Vagina (tissue), 2 donors: ENCODE measurements around the gene OPHN1. TPM values are rescaled to one million over a fixed set of nuclear protein-coding genes. Genes with fewer than 3 reads are reported as not detected.

Experiments
- DNase-seq, 2 donors: peaks; one replicate each; pipeline ENCODE4 v3.0.0-alpha.2; 2017; ENCODE audit errors: extremely low spot score in 2 of 2
- H3K27ac ChIP-seq: fragments of 200-600 bp; sonication (generic); one replicate; pipeline ENCODE4 v1.5.1; 2019
- H3K27me3 ChIP-seq: fragments of 200-600 bp; sonication (generic); one replicate; pipeline ENCODE4 v1.5.1; 2019
- H3K36me3 ChIP-seq, 2 donors: fragments of 200-600 bp; sonication (generic); one replicate each; pipeline ENCODE4 v1.5.1; 2017 to 2019
- H3K4me1 ChIP-seq: fragments of 200-600 bp; sonication (generic); one replicate; pipeline ENCODE4 v1.5.1; 2019
- H3K4me3 ChIP-seq, 2 donors: fragments of 200-600 bp; sonication (generic); 1 replicate in 1 of 2; 2 replicates in 1 of 2; pipeline ENCODE4 v1.5.1; 2016 to 2019
- H3K9me3 ChIP-seq: fragments of 200-600 bp; sonication (generic); one replicate; pipeline ENCODE4 v1.5.1; 2019
- POLR2A ChIP-seq, 2 donors: fragments of 450-650 bp; IDR thresholded peaks; one replicate each; pipeline ENCODE4 v1.6.1; 2017; ENCODE audit warnings: antibody characterized with exemption in 2 of 2, mild to moderate bottlenecking in 2 of 2, moderate library complexity in 2 of 2
- POLR2AphosphoS5 ChIP-seq, 2 donors: sonication (generic); formaldehyde crosslinking; IDR thresholded peaks; one replicate each; pipeline ENCODE4 v1.9.0; 2017; ENCODE audit warnings: antibody characterized with exemption in 2 of 2, mild to moderate bottlenecking in 2 of 2, low read depth in 1 of 2; ENCODE audit not compliant: insufficient read depth in 1 of 2
- intact Hi-C: fragments of 100-400 bp; cut with DNase I; formaldehyde crosslinking; loops from one replicate; pipeline ENCODE4 v1.15.1; 2023
- total RNA-seq: library from RNA; depleted of rRNA; stranded (reverse); fragments of >200 nt; gene quantifications from one replicate; pipeline ENCODE4 v1.2.3, GENCODE V29; 2016
- TF ChIP-seq, protein P1 (sequence below), 3 experiments: fragments of 450-650 bp in 2 of 3; fragments of 200-600 bp in 1 of 3; sonication (generic) in 1 of 3; IDR thresholded peaks; one replicate each; pipeline ENCODE4 v1.5.1; 2017 to 2019; ENCODE audit warnings: antibody characterized with exemption in 3 of 3, mild to moderate bottlenecking in 2 of 3, moderate library complexity in 2 of 3

OPHN1 gene
- total RNA-seq, 1 donor from 2014 or later: 11.5 TPM

DNA sequence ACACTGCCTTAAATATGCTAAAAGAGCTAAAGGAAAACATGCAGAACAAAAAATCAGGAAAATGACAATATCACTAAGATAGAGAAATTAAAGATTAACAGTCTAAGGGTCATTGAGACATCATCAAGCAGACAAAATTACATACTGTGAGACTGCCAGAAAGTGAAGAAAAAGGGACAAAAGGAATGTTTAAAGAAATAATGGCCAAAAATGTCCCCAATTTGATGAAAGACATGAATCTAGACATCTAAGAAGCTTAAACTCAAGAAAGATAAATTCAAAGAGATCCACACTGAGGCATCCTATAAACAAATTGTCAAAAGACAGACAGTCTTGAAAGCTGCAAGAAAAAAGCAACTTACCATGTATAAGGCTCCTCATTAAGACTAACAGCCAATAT is 63.7 kb downstream of the OPHN1 start:
- no peaks in the 10 kb centered on the region for H3K4me1 ChIP-seq
- no peak for DNase-seq
- TF ChIP-seq, protein P1, sequence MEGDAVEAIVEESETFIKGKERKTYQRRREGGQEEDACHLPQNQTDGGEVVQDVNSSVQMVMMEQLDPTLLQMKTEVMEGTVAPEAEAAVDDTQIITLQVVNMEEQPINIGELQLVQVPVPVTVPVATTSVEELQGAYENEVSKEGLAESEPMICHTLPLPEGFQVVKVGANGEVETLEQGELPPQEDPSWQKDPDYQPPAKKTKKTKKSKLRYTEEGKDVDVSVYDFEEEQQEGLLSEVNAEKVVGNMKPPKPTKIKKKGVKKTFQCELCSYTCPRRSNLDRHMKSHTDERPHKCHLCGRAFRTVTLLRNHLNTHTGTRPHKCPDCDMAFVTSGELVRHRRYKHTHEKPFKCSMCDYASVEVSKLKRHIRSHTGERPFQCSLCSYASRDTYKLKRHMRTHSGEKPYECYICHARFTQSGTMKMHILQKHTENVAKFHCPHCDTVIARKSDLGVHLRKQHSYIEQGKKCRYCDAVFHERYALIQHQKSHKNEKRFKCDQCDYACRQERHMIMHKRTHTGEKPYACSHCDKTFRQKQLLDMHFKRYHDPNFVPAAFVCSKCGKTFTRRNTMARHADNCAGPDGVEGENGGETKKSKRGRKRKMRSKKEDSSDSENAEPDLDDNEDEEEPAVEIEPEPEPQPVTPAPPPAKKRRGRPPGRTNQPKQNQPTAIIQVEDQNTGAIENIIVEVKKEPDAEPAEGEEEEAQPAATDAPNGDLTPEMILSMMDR (IDR thresholded peaks at IDR 0.05): no peak
- TF ChIP-seq POLR2A (IDR thresholded peaks at IDR 0.05): no peak
- TF ChIP-seq POLR2AphosphoS5 (IDR thresholded peaks at IDR 0.05; ENCODE audit: insufficient read depth in 1 of 2, low read depth in 1 of 2): no peak
- no peaks in the 10 kb centered on the region for H3K27me3 ChIP-seq
- no peak overlapping the region for H3K27ac ChIP-seq
- no peaks in the 10 kb centered on the region for H3K9me3 ChIP-seq
- no peak overlapping the region for H3K4me3 ChIP-seq
- intact Hi-C loops: no loop called here
- no peaks in the 10 kb centered on the region for H3K36me3 ChIP-seq

DNA sequence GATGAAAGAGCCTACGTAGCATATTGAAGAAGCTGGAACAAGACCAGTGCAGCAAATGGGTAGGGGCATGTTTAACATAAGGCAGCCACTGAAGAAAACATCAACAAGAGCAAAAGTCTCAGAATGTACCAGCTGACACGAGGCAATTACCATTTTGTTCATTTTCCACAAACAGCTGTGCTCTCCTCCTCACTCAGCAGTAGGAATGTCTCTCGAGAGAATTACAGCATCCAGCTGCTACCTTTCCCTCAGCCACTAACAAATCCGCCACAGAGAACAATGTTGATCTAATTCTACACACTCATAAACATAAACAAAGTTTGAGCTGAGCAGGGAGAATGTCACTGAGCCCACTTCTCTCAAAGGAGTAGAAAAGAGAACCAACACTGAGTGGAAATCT is 68.0 kb downstream of the OPHN1 start:
- Histone ChIP-seq H3K4me3 (no peak overlapping the region), H3K27ac (no peak overlapping the region), H3K9me3 (no peaks in the 10 kb centered on the region), H3K4me1 (no peaks in the 10 kb centered on the region), H3K36me3 (no peaks in the 10 kb centered on the region), H3K27me3 (peaks cover 3% of the 10 kb centered on the region)
- DNase-seq: no peak
- intact Hi-C loops: no loop called here
- TF ChIP-seq, protein P1 (IDR thresholded peaks at IDR 0.05): no peak
- TF ChIP-seq POLR2AphosphoS5 (IDR thresholded peaks at IDR 0.05; ENCODE audit: insufficient read depth in 1 of 2, low read depth in 1 of 2): no peak
- TF ChIP-seq POLR2A (IDR thresholded peaks at IDR 0.05): no peak

DNA sequence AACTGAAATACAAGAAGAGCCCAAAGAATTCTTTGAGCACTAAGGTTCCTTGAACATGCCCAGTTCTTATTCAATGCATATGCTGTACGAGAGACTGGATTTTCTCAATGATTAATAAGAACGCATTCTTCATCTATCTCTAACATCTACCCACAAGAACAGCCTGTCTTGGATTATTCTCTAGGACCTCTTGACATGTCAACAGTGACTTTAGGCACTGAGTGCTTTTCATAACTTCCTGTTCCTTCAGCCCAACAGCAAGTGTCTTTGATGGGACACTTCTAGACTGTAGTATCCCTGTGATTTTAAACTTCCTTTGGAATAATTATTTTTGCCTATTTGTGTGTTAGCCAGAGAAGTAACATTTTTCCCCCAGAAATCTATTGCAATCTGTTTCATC is 69.3 kb downstream of the OPHN1 start:
- peaks cover 3% of the 10 kb centered on the region for H3K27me3 ChIP-seq
- no peaks in the 10 kb centered on the region for H3K4me1 ChIP-seq
- H3K36me3 ChIP-seq: no peaks in the 10 kb centered on the region
- no peak for DNase-seq
- intact Hi-C loops: no loop called here
- TF ChIP-seq, protein P1 (IDR thresholded peaks at IDR 0.05): no peak
- TF ChIP-seq POLR2A (IDR thresholded peaks at IDR 0.05) (no peak), POLR2AphosphoS5 (IDR thresholded peaks at IDR 0.05; ENCODE audit: insufficient read depth in 1 of 2, low read depth in 1 of 2) (no peak)
- H3K4me3 ChIP-seq: no peak overlapping the region
- no peaks in the 10 kb centered on the region for H3K9me3 ChIP-seq
- H3K27ac ChIP-seq: no peak overlapping the region

DNA sequence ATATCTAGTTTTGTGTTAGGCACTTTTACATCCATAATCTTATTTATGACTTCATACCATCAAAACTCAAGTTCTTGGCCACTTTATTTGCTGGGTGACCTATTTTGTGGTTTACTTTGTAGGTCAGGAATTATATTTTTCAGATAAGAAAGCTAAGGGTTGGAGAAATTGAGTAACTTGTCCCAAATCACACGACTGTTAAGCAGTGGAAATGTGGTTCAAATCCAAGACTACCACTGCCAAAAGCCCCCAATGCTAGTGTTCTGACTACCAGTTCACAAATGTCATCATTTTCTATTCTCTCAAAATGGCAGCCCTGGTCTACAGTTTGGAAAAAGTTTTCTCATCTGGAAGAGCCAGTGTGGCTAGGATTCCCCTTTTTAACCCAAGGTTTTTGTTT is 74.6 kb downstream of the OPHN1 start:
- Histone ChIP-seq H3K36me3 (no peaks in the 10 kb centered on the region), H3K4me1 (no peaks in the 10 kb centered on the region), H3K27me3 (peaks cover 3% of the 10 kb centered on the region), H3K27ac (no peak overlapping the region), H3K9me3 (no peaks in the 10 kb centered on the region), H3K4me3 (no peak overlapping the region)
- TF ChIP-seq POLR2AphosphoS5 (IDR thresholded peaks at IDR 0.05; ENCODE audit: insufficient read depth in 1 of 2, low read depth in 1 of 2) (no peak), POLR2A (IDR thresholded peaks at IDR 0.05) (no peak)
- TF ChIP-seq, protein P1 (IDR thresholded peaks at IDR 0.05): no peak
- intact Hi-C loops: no loop called here
- no peak for DNase-seq

DNA sequence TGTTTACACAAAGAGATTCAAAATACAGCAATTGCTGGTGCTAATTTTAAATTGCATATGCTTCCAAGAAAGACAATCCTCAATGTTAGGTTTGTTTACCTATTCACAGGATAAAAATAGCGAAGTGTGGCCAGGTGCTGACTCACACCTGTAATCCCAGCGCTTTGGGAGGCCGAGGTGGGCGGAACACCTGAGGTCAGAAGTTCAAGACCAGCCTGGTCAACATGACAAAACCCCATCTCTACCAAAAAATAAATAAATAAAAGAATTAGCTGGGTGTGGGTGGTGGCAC is 77.7 kb downstream of the OPHN1 start:
- no peak for DNase-seq
- no peaks in the 10 kb centered on the region for H3K9me3 ChIP-seq
- H3K27ac ChIP-seq: no peak overlapping the region
- intact Hi-C loops: no loop called here
- no peaks in the 10 kb centered on the region for H3K27me3 ChIP-seq
- no peaks in the 10 kb centered on the region for H3K36me3 ChIP-seq
- no peaks in the 10 kb centered on the region for H3K4me1 ChIP-seq
- TF ChIP-seq POLR2AphosphoS5 (IDR thresholded peaks at IDR 0.05; ENCODE audit: insufficient read depth in 1 of 2, low read depth in 1 of 2) (no peak), POLR2A (IDR thresholded peaks at IDR 0.05) (no peak)
- TF ChIP-seq, protein P1 (IDR thresholded peaks at IDR 0.05): no peak
- no peak overlapping the region for H3K4me3 ChIP-seq
